Adrenal gland (tissue), 5 donors: ENCODE data around the gene RGL1.

ENCODE experiments used
- POLR2A ChIP-seq, 2 donors: fragments of 450-650 bp; IDR thresholded peaks; one replicate each; pipeline ENCODE4 v1.6.1; 2017; ENCODE audit warnings: antibody characterized with exemption in 2 of 2, mild to moderate bottlenecking in 2 of 2, moderate library complexity in 1 of 2
- TF ChIP-seq, protein P1 (sequence below), 6 experiments: fragments of 450-650 bp in 4 of 6; fragments of 200-600 bp in 2 of 6; sonication (generic) in 1 of 6; IDR thresholded peaks; 1 replicate in 5 of 6; 2 replicates in 1 of 6; pipeline versions ENCODE4 v1.5.1 to v1.8.0; 2016 to 2021; ENCODE audit warnings: antibody characterized with exemption in 6 of 6, mild to moderate bottlenecking in 2 of 6, moderate library complexity in 1 of 6
- donor health status: DM: no; HTN: no; CAD: no.

DNA sequence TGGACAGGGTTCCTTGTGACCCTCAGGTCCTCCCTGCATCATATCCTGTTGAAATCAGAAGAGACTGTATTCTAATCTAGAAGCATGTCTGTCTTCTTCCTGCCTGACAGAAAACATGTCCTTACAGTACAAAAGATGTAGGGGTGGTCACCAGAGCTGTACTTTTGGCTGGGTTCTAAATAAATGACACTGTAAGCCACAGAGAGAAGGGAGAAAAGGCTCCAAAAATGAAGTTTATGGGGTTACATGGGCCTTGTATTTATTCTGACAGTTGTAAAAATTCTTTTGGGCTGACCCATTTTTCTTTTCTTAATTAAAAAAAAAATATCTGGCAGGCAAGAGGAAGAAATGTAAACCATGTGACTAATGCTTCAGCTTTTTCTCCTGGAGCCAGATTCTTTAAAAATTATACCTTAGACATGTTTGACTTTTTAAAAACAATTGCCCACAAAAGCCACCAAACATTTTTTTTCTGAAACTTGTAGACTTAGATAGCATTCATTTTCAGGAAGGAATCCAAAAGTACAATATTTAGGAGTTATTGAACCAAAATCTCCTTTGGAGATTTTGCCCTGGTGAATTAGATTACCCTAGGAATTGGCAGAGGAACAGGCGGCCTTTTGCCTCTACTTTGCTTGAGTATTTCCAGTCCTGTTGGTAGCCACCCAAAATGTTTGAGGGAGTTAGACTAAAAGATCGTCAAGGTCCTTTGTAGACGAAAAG is 17.1 kb downstream of the RGL1 start:
- TF ChIP-seq, protein P1, sequence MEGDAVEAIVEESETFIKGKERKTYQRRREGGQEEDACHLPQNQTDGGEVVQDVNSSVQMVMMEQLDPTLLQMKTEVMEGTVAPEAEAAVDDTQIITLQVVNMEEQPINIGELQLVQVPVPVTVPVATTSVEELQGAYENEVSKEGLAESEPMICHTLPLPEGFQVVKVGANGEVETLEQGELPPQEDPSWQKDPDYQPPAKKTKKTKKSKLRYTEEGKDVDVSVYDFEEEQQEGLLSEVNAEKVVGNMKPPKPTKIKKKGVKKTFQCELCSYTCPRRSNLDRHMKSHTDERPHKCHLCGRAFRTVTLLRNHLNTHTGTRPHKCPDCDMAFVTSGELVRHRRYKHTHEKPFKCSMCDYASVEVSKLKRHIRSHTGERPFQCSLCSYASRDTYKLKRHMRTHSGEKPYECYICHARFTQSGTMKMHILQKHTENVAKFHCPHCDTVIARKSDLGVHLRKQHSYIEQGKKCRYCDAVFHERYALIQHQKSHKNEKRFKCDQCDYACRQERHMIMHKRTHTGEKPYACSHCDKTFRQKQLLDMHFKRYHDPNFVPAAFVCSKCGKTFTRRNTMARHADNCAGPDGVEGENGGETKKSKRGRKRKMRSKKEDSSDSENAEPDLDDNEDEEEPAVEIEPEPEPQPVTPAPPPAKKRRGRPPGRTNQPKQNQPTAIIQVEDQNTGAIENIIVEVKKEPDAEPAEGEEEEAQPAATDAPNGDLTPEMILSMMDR (IDR thresholded peaks at IDR 0.05): no peak
- no peak for TF ChIP-seq POLR2A (IDR thresholded peaks at IDR 0.05)
